Progenitor cell of endocrine pancreas (in vitro differentiated cells): Measurements from ENCODE around the gene SPC24. TPM values are rescaled to one million over a fixed set of nuclear protein-coding genes. Genes with fewer than 3 reads are reported as not detected.
"Not testable (repeated sequence)": the region's sequence is repeated elsewhere in the genome, so short reads cannot be mapped to it uniquely, and the experiment has no call there.

Experiments used
- DNase-seq: peaks from one replicate; pipeline ENCODE4 v3.0.0; 2021; ENCODE audit warnings: low spot score; ENCODE audit not compliant: unreplicated experiment
- H3K27ac Mint-ChIP-seq: 2 replicates; pipeline ENCODE4 v1.8.0; 2021; ENCODE audit warnings: mild to moderate bottlenecking, moderate library complexity, mixed read lengths
- H3K27me3 Mint-ChIP-seq: 2 replicates; pipeline ENCODE4 v1.8.0; 2021; ENCODE audit warnings: mixed read lengths
- H3K36me3 Mint-ChIP-seq: 2 replicates; pipeline ENCODE4 v1.8.0; 2022; ENCODE audit warnings: mixed read lengths; ENCODE audit not compliant: insufficient read depth
- H3K4me1 Mint-ChIP-seq: 2 replicates; pipeline ENCODE4 v1.8.0; 2021; ENCODE audit warnings: low read depth, mixed read lengths
- H3K4me3 Mint-ChIP-seq: 2 replicates; pipeline ENCODE4 v1.8.0; 2021; ENCODE audit warnings: low read depth, mild to moderate bottlenecking, moderate library complexity, mixed read lengths
- H3K9me3 Mint-ChIP-seq: 2 replicates; pipeline ENCODE4 v1.8.0; 2021; ENCODE audit warnings: low read depth, mixed read lengths
- CTCF ChIP-seq: fragments of 200-600 bp; sonication (generic); IDR thresholded peaks from one replicate; pipeline ENCODE4 v1.5.0; 2021; ENCODE audit warnings: antibody characterized with exemption, mild to moderate bottlenecking; ENCODE audit not compliant: unreplicated experiment
- total RNA-seq: library from RNA; stranded (reverse); gene quantifications from 2 replicates; pipeline ENCODE4 v1.2.1, GENCODE V29; 2021

SPC24 gene
- total RNA-seq, 1 donor from 2014 or later = 24.3 TPM

GRCh38 chr19:11166281-11167142 is 10.9 kb upstream of the SPC24 start:
- Mint-ChIP-seq H3K4me3 (no peak overlapping the region), H3K4me1 (no peaks in the 10 kb centered on the region), H3K27ac (no peak overlapping the region), H3K36me3 (peaks cover 12% of the 10 kb centered on the region), H3K27me3 (no peaks in the 10 kb centered on the region), H3K9me3 (no peaks in the 10 kb centered on the region)
- no peak for DNase-seq
- TF ChIP-seq CTCF = no peak

GRCh38 chr19:11165486-11166030 is 10.0 kb upstream of the SPC24 start:
- H3K4me3 Mint-ChIP-seq = no peak overlapping the region
- H3K36me3 Mint-ChIP-seq = peaks cover 12% of the 10 kb centered on the region
- H3K4me1 Mint-ChIP-seq = no peaks in the 10 kb centered on the region
- no peaks in the 10 kb centered on the region for H3K9me3 Mint-ChIP-seq
- no peak for TF ChIP-seq CTCF
- H3K27ac Mint-ChIP-seq = no peak overlapping the region
- DNase-seq = no peak
- H3K27me3 Mint-ChIP-seq = no peaks in the 10 kb centered on the region

- no peak overlapping the region for H3K27ac Mint-ChIP-seq
- H3K9me3 Mint-ChIP-seq = no peaks in the 10 kb centered on the region
- no peak for TF ChIP-seq CTCF
- no peaks in the 10 kb centered on the region for H3K4me1 Mint-ChIP-seq
- H3K27me3 Mint-ChIP-seq = no peaks in the 10 kb centered on the region
- no peak for DNase-seq
- peaks cover 9% of the 10 kb centered on the region for H3K36me3 Mint-ChIP-seq
- no peak overlapping the region for H3K4me3 Mint-ChIP-seq
Observed at GRCh38 chr19:11164879-11165406, 9.4 kb upstream of the SPC24 start.

- Mint-ChIP-seq H3K36me3 (peaks cover 7% of the 10 kb centered on the region), H3K27ac (no peak overlapping the region), H3K27me3 (no peaks in the 10 kb centered on the region), H3K9me3 (no peaks in the 10 kb centered on the region), H3K4me3 (no peak overlapping the region), H3K4me1 (no peaks in the 10 kb centered on the region)
- TF ChIP-seq CTCF = no peak
- no peak for DNase-seq
Observed at GRCh38 chr19:11164296-11164695, 8.7 kb upstream of the SPC24 start.

- H3K4me3 Mint-ChIP-seq, DNase-seq: not testable (repeated sequence)
Observed at GRCh38 chr19:11160440-11160768, 4.8 kb upstream of the SPC24 start.

More at GRCh38 chr19:11160440-11160768, 4.8 kb upstream of the SPC24 start:
- not testable (repeated sequence) for H3K9me3 Mint-ChIP-seq, H3K27ac Mint-ChIP-seq, H3K36me3 Mint-ChIP-seq, H3K4me1 Mint-ChIP-seq, H3K27me3 Mint-ChIP-seq
